Measurements from ENCODE around the gene DPP10. TPM values are rescaled to one million over a fixed set of nuclear protein-coding genes. Genes with fewer than 3 reads are reported as not detected.

Gene DPP10
- total RNA-seq, 4 donors from 2014 or later = 0.09 to 4.0 (median 0.38) TPM; not detected in 1

DNA sequence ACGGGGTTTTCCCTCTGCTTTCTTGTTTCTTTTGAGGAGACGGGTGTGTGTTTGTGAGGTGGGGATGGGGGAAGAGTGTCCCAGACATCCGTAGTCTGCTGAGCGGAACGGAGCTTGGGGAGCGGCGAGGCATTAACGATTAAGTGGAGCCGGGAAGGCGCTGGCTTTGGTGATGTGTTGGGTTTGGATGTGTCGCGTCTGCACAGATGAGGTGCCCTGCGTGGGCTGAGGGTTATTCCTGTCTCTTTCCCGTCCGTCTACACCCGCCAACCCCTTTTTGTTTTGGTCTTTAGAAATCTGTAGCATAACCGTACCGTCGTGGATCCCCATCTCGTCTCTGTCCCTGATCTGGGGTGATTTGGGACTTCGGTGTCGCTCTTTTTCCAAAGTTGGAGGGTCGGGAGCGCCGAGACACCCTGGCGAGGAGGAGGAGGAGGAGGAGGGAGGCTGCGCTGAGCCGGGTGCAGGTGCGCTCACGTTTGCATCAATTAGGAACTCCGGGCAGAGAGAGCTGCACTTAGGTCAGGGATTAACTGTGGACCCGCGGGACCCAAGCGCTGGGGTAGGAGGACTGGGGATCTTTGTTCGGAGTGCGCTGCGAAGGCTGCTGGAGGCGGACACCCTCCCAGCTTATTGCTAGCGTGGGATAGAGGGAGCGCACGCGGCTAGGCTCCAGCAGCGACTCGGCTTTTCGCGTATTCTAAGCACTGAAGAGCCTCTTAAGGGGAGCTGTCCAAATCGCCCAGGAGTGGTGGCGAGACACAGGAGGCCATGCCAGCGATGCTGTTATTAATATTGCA, 720.3 kb downstream of the DPP10 start:
- 9 to 10% methylated on average over 16 to 24 of the region's 49 CpGs for WGBS, 2 donors

DNA sequence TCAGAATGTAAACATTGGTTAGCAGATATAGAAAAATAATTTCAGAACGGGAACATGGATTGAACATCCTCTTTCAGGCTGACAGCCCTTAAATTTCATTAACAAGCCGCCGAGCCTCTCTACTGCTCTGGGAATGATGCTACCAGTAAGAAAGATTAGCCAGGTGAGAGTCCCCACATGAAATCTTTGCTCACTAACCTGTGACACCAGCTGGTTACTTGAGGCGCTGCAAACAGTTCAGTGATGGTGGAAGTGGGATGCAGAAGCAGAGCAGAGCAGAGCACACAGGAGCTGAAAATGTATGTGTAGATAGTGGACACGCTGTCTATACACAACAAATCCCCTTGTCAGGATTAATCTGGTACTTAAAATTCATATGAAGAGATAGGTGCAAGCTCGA, 721.1 kb downstream of the DPP10 start:
- no peak for TF ChIP-seq POLR2A (IDR thresholded peaks at IDR 0.05)
- TF ChIP-seq, protein P1, sequence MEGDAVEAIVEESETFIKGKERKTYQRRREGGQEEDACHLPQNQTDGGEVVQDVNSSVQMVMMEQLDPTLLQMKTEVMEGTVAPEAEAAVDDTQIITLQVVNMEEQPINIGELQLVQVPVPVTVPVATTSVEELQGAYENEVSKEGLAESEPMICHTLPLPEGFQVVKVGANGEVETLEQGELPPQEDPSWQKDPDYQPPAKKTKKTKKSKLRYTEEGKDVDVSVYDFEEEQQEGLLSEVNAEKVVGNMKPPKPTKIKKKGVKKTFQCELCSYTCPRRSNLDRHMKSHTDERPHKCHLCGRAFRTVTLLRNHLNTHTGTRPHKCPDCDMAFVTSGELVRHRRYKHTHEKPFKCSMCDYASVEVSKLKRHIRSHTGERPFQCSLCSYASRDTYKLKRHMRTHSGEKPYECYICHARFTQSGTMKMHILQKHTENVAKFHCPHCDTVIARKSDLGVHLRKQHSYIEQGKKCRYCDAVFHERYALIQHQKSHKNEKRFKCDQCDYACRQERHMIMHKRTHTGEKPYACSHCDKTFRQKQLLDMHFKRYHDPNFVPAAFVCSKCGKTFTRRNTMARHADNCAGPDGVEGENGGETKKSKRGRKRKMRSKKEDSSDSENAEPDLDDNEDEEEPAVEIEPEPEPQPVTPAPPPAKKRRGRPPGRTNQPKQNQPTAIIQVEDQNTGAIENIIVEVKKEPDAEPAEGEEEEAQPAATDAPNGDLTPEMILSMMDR (IDR thresholded peaks at IDR 0.05) = no peak
- intact Hi-C loops (cut with DNase I) = no loop called here
- Histone ChIP-seq H3K4me1 (peaks cover 0 to 23% (median 5%) of the 10 kb centered on the region in 3 donors), H3K27me3 (peaks cover 0 to 52% (median 0%) of the 10 kb centered on the region in 4 donors), H3K9me3 (no peaks in the 10 kb centered on the region), H3K4me3 (no peak overlapping the region), H3K27ac (no peak overlapping the region), H3K36me3 (no peaks in the 10 kb centered on the region)
- WGBS, 2 donors = 55% methylated on average over 5 to 6 of the region's 6 CpGs
- DNase-seq = no peak

More for the DNA sequence above, 720.3 kb downstream of the DPP10 start:
- no peaks in the 10 kb centered on the region for H3K9me3 ChIP-seq
- H3K27ac ChIP-seq = no peak overlapping the region
- no peak for DNase-seq
- peak overlapping the region in 2 of 4 donors; percentile 49 to 56 for H3K4me3 ChIP-seq
- H3K27me3 ChIP-seq = peaks cover 0 to 52% (median 0%) of the 10 kb centered on the region in 4 donors
- peaks cover 0 to 23% (median 5%) of the 10 kb centered on the region in 3 donors for H3K4me1 ChIP-seq
- H3K36me3 ChIP-seq = no peaks in the 10 kb centered on the region
- TF ChIP-seq POLR2A (IDR thresholded peaks at IDR 0.05) = no peak
- TF ChIP-seq, protein P1 (IDR thresholded peaks at IDR 0.05) = no peak
- intact Hi-C loops (cut with DNase I) = no loop called here

DNA sequence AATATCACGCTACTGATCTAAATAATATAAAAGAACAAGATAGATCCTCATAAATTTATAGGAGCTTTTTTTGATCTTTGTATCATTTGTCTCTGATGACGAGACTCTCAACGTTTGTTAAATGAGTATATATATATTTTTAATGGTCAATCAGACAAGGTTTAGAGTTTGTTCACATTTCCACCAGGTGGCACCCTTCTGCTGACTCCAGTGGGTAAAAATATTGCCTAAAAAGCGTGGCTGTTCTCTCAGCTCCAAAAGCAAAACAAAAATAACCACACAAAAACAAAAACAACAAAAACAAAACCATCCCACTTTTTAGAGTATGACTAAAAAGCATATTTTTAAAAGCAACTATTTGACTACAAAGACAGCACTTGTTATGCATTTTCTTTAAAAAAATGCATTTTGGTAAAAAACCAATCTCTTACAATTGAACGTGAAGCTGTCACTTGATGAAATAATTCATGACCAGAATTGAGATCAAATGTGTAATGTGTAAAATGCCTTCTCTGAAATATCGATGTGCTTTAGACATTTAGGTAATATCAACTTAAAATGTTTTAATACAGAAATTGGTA, 723.2 kb downstream of the DPP10 start:
- 31 to 34% methylated on average over 6 of the region's 6 CpGs for WGBS, 2 donors
- no peak for DNase-seq

DNA sequence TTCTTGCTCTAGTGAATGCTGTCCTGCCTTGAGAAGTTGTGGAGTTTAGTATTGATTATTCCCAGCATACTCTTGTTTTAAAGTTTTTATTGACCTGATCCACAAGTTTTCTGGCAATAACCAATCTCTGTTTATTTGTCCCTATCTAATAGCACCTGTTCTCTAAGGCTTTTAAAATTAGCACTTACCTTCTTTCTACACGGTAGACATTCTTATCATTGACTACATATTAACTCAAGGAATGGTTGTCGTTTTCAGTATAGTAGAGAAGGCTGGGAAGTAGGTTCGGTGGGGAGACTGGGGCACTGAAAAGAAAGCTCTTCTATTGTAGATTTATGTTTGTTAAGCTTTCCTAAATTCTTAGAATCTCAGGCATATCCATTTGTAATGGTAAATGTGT, 726.0 kb downstream of the DPP10 start:
- Histone ChIP-seq H3K36me3 (no peaks in the 10 kb centered on the region), H3K9me3 (no peaks in the 10 kb centered on the region), H3K4me3 (no peak overlapping the region), H3K27ac (no peak overlapping the region), H3K4me1 (no peaks in the 10 kb centered on the region), H3K27me3 (peaks cover 0 to 11% (median 0%) of the 10 kb centered on the region in 4 donors)
- DNase-seq = no peak
- no peak for TF ChIP-seq POLR2A (IDR thresholded peaks at IDR 0.05)
- TF ChIP-seq, protein P1 (IDR thresholded peaks at IDR 0.05) = no peak
- 44 to 46% methylated on average over 3 of the region's 3 CpGs for WGBS, 2 donors
- intact Hi-C loops (cut with DNase I) = no loop called here

More for the DNA sequence above, 723.2 kb downstream of the DPP10 start:
- no peak overlapping the region for H3K4me3 ChIP-seq
- intact Hi-C loops (cut with DNase I) = no loop called here
- H3K27me3 ChIP-seq = peaks cover 0 to 40% (median 0%) of the 10 kb centered on the region in 4 donors
- H3K36me3 ChIP-seq = no peaks in the 10 kb centered on the region
- TF ChIP-seq POLR2A (IDR thresholded peaks at IDR 0.05) = no peak
- TF ChIP-seq, protein P1 (IDR thresholded peaks at IDR 0.05) = peak in 5 of 6 experiments; percentile 16 to 48 (median 22)
- no peaks in the 10 kb centered on the region for H3K9me3 ChIP-seq
- peaks cover 0 to 23% (median 5%) of the 10 kb centered on the region in 3 donors for H3K4me1 ChIP-seq
- no peak overlapping the region for H3K27ac ChIP-seq

DNA sequence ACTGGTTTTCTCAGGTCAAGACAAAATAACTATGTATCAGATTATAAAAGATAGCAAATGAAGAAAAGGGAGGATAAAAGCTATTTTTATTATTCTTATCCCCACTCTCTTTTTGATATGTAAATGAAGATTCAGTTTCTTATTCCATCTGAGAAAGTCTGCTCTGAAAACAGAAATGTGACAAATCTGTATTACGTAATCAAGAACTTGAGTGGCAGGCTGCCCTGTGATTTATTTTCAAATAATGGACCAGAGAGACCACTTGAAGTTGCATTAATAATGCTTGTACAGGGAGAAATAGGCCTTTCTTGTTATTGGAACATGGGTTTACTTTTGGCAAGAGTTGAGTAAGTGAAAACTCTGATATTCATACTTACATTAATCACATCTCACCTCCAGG, 727.4 kb downstream of the DPP10 start:
- H3K9me3 ChIP-seq = no peaks in the 10 kb centered on the region
- TF ChIP-seq POLR2A (IDR thresholded peaks at IDR 0.05) = no peak
- TF ChIP-seq, protein P1 (IDR thresholded peaks at IDR 0.05) = no peak
- H3K36me3 ChIP-seq = no peaks in the 10 kb centered on the region
- DNase-seq = no peak
- no peak overlapping the region for H3K4me3 ChIP-seq
- intact Hi-C loops (cut with DNase I) = no loop called here
- no peaks in the 10 kb centered on the region for H3K4me1 ChIP-seq
- H3K27ac ChIP-seq = no peak overlapping the region
- H3K27me3 ChIP-seq = no peaks in the 10 kb centered on the region
- WGBS, 2 donors = 79 to 96% methylated on average over 1 of the region's 1 CpG

Measured in esophagus squamous epithelium (tissue), 5 donors.